ENCODE measurements around the gene LHFPL6.
"Not testable (repeated sequence)": the region's sequence is repeated elsewhere in the genome, so short reads cannot be mapped to it uniquely, and the experiment has no call there.

The LHFPL6 gene

GRCh38 chr13:39341251-39341650 is 261.7 kb downstream of the LHFPL6 start:
- DNase-seq = no peak

DNA sequence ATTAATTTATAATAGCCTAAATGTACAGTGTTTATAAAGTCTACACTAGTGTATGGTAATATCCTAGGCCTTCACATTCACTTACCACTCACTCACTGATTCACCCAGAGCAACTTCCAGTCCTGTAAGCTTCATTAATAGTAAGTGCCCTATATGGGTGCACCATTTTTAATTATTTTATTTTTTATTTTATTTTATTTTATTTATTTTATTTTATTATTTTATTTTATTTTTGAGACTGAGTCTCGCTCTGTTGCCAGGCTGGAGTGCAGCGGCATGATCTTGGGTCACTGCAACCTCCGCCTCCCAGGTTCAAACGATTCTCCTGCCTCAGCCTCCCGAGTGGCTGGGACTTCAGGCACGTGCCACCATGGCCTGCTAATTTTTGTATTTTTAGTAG is 264.9 kb downstream of the LHFPL6 start:
- DNase-seq = not testable (repeated sequence)

DNA sequence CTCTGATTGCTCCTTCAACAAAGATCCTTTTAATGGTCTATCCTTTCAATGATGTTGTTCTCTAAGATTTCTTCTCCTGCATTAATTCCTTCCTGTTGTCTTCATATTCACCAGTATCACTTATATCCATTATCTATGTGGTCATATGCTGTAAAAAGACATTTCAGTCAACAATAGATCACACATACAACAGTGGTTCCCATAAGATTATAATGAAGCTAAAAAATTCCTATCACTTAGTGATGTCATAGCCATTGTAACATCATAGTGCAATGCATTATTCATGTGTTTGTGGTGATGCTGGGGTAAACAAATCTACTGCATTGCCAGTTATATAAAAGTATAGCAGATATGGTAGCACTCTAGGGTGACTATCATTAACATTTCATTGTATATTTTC is 266.1 kb downstream of the LHFPL6 start:
- DNase-seq = no peak

DNA sequence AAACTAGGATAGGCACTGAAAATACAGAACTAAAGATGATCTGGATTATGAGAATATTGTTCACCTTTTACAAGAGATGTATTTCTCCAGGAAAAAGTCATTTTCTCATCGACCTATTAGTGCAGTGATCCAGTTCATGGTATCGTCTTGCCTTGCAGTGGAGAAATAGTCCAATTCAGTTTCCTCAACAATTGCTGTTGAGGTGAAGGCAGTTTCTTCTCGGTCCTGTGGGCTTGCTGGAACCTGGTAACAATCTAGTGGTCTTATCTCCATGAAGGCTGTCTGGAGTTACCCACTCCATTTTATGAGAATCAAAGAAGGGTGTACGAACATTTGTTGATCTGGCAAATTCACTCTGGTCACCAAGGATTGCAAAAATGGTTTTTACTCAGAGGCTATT is 266.8 kb downstream of the LHFPL6 start:
- DNase-seq = no peak

DNA sequence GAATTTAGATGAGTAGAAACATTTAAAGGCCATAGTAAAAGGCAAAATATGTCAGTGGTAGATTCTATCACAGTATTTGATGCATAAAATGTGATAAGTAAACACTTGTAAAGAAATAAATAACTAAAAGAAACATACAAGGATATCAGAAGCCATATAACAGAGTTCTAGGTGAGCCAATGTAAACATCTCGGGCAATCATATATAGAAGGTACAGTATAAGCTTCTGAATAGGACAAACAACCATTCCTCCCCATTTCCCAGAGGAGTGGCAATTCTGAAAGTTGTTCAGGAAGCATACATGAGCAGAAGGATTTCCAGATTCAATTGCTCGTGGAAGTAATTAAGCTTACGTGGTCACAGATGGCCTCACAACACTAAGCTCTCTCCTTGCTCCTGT is 267.3 kb downstream of the LHFPL6 start:
- no peak for DNase-seq

GRCh38 chr13:39330504-39330903 is 272.5 kb downstream of the LHFPL6 start:
- DNase-seq = no peak

DNA sequence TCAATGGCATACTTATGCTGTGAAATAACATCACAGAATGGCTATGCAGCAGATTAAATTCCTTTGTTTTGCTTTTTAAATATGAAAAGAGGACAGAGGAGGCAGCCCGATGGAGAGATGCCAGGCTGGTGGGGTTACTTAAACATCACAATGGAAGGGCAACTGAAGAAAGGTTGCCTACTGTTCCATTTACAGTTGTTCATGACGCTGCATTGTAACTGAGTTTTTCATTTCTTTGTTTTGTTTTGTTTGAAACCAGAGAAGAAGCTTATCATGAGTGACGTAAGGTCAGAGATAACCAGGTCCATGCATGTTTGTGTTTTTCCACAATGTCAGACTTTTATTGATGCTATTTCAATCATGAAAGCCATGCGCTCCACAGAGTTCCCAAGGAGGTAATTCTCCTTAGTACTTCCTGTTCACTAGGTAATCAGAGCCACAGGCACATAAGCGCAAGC is 273.8 kb downstream of the LHFPL6 start:
- DNase-seq = no peak

- no peak for DNase-seq
Measured at GRCh38 chr13:39327172-39327479, 275.9 kb downstream of the LHFPL6 start.

DNA sequence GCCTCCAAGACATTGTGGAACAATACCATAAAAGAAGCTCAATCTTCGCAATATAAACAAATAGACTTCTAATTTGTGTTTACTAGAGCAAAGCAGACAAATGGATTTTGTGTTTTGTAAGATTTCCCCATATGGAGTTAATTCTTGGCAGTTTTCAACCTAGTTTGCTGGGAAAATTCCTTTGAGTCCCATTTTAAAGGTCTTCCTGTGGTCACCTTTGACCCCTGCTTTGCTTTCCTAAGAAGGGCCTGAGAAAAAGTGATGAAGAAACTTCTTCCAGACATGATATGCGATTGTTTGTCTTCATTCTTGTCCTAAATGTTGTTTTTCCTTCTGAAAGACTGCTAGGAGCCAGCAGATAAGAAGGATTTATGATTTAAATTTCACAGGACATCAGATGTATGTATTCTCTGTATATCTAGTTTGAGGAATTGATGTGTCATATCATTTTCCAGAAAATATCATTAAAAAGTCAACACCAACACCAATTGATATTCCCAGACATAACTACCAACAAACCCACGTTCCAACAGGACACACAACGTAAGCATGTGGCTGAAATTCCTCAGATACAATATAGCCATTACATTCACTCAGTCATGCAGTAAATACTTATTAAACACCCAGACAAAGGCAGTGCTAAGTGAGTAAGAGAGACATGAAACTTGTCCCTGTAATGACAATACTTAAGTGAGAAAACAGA is 276.4 kb downstream of the LHFPL6 start:
- DNase-seq = no peak

DNA sequence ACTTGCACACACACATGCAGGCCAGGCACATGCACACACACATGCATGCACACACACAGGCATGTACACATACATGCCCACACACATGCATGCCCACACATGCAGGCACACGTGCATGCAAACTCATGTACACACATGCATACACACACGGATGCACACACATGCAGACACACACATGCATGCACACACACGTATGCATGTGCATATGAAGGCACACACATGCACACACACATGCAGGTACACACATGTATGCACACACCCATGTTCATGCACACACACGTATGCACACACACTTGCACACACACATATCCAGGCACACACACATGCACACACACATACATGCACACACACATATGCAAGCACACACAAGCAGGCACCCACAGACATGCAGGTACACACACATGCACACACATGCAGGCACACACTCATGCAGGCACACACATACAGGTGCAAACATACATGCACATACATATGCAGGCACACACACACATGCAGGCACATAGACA is 278.1 kb downstream of the LHFPL6 start:
- no peak for DNase-seq

GRCh38 chr13:39322836-39323585 is 280.0 kb downstream of the LHFPL6 start:
- no peak for DNase-seq

- DNase-seq = no peak
Measured at GRCh38 chr13:39321574-39321973, 281.4 kb downstream of the LHFPL6 start.

GRCh38 chr13:39318161-39318560 is 284.8 kb downstream of the LHFPL6 start:
- DNase-seq = no peak

GRCh38 chr13:39317291-39317690 is 285.7 kb downstream of the LHFPL6 start:
- no peak for DNase-seq

DNA sequence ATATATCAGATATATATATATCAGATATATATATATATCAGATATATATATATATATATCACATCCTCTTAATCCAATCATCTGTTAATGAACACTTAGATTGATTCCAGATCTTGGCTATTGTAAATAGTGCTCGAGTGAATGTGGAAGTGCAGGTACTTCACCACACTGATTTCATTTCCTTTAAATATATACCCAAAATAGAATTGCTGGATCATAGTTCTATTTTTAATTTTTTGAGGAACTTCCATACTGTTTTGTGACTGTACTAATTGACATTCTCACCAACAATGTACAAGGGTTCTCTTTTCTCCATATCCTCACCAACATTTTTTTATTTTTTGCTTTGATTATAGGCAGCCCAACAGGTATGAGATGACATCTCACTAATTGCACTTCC is 287.2 kb downstream of the LHFPL6 start:
- no peak for DNase-seq

DNA sequence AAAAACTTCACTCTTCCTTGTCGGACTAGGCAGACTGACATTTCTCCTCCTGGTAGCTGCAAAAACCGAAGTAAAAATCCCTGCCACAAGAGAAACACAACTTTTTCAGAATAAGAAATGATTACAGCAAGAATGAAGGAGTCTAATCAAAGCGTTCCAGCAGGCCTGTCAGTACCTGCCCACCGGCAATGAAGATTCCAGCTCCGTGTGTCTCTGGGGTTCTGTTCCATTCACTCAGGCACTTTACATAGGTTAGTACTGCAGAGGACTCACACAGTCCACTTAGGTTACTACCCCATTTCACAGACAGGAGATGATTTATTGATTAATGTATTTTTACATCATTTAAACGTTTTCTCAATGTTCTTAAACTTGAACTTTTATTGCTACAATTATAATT is 289.3 kb downstream of the LHFPL6 start:
- no peak for DNase-seq

- DNase-seq = no peak
Measured at GRCh38 chr13:39312596-39312995, 290.4 kb downstream of the LHFPL6 start.

DNA sequence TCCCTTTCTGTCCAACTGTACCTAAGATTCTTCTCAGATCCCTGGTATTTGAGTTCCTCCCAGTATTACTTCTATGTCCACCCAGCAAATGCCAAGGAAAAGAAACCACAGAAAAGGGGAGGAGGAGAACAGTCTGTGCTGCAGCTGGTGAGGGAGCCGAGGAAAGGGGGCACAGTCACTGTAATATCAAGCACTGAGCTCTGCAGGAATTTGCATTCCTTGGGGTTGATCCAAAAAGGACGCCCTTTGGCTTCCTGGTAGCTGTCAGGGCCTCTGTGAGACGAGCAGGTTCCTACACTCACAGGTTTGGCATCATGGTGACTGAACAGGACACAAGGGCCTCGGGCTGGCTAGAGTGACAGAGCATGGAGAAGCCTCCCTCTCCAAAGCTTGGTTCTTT is 291.4 kb downstream of the LHFPL6 start:
- DNase-seq = no peak

GRCh38 chr13:39310961-39311360 is 292.0 kb downstream of the LHFPL6 start:
- no peak for DNase-seq

DNA sequence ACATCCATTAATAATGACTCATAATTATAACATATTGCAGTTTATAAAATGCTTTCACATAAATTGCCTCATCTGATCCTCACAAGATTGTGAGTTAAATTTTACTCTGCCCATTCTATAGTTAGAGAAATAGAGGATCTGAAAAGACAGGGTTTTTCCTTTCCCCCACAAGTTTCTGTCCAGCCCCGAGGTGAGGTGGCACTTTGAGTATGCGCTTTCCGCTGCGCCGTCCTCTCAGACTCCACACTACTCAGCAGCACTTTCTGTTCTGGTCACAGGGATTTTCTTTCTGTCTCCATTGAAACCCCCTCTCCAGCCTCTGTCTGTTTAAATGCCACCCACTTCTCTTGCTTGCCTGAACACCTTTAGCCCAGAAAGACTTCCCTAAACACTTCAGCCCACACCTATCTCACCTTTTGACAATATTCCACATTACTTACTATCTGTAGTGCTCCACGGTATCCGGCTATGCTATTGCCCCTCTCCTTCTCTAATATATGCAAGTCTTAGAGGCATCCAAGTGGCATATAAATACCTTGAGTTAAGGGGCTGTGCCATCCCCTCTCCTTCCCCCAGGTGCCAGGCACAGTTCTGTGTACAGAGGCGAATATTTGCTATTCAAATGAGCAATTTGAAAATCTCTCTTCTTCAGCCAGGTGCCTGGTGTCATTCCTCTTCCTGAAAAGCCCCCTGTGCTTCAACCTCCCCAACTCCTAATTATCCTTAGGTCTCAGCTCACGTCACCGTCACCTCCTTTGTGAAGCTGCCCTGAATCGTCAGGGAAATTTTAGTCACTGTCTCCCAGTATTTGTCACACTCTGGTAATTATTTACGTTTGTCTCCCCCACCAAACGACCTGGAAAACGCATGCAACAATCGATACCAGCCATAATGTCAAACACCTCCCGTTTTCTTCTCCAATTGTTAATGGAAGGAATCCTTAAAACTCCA is 296.1 kb downstream of the LHFPL6 start:
- no peak for DNase-seq

DNA sequence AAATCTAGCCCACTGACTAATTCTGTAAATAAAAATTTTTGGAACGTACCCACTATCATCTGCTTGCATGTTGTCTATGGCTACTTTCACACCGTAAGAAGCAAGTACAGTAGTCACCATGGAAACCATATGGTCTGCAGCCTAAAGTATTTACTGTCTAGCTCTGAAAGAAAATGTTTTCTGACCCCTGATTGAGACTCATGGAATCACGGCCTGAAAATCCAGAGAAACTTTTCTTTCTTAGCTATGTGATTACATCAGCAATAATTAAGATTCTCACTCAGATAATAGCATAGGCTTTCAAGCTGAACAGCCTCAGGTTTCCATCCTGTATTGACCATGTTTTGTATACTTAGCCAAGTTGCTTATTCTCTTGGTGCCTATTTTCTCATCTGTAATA is 300.2 kb downstream of the LHFPL6 start:
- no peak for DNase-seq

- no peak for DNase-seq
Measured at GRCh38 chr13:39298951-39299350, 304.0 kb downstream of the LHFPL6 start.

DNA sequence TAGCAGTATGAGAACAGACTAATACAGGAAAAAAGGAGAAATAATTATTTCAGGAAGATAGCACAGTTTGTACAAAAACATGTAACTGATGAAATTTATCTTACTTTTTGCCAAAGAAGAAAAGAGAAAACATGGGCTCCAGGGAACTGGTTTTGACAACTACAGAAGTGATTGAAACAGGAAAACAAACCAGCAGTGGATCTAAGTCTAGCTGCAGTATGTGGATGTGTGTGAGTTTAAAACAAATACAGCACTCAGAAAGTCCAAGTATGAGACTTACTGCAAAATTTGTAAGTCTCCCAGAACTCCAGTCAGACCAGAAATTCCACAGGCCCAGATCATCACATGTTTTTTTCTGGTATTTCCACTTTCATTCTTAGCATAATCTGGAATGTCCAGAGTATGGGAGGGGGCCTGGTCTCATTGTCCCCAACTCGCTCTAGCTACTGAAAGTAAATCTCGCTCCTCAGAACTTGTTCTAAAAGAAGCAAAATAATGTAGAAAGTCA is 305.3 kb downstream of the LHFPL6 start:
- no peak for DNase-seq

Data from effector CD8-positive, alpha-beta T cell (primary cell).